ENCODE results near the gene TCAF1.

- peak; percentile 77 for TF ChIP-seq CTCF (IDR thresholded peaks at IDR 0.05; ENCODE audit: low read length)
- TF ChIP-seq EZH2 (optimal IDR thresholded peaks at IDR 0.05; ENCODE audit: low read depth, low read length): no peak
- no peak for TF ChIP-seq EZH2phosphoT487 (IDR thresholded peaks at IDR 0.05; ENCODE audit: low read length)
These were observed 9.3 kb downstream of the TCAF1 start for GRCh38 chr7:143892527-143893300.
